Transverse colon (tissue), 4 donors: ENCODE measurements around the gene WDCP. TPM values are rescaled to one million over a fixed set of nuclear protein-coding genes. Genes with fewer than 3 reads are reported as not detected.
A peak's percentile ranks its signal among the peaks of the same experiment; 100 is the strongest.

ENCODE experiments used
- DNase-seq: peaks from one replicate; pipeline ENCODE4 v3.0.0-alpha.2; 2019
- H3K27ac ChIP-seq, 4 donors: fragments of 200-600 bp; sonication (generic); 2 replicates each; pipeline ENCODE4 v1.5.1; 2016 to 2018; ENCODE audit warnings: inconsistent platforms in 4 of 4
- H3K27me3 ChIP-seq: fragments of 200-600 bp; sonication (generic); 2 replicates; pipeline ENCODE4 v1.5.1; 2017; ENCODE audit warnings: inconsistent platforms
- H3K36me3 ChIP-seq, 4 donors: fragments of 200-600 bp; sonication (generic); 2 replicates each; pipeline ENCODE4 v1.5.1; 2017 to 2019; ENCODE audit warnings: inconsistent platforms in 4 of 4
- H3K4me1 ChIP-seq, 4 donors: fragments of 200-600 bp; sonication (generic); 2 replicates each; pipeline ENCODE4 v1.5.1; 2017 to 2020; ENCODE audit warnings: inconsistent platforms in 4 of 4
- H3K4me3 ChIP-seq, 4 donors: fragments of 200-600 bp; sonication (generic); 1 replicate in 1 of 4; 2 replicates in 3 of 4; pipeline versions ENCODE4 v1.5.1 to v1.6.1; 2017 to 2019; ENCODE audit warnings: inconsistent platforms in 4 of 4
- H3K9me3 ChIP-seq, 2 donors: fragments of 200-600 bp; sonication (generic); 2 replicates each; pipeline ENCODE4 v1.5.1; 2017 to 2019; ENCODE audit warnings: inconsistent platforms in 2 of 2
- EP300 ChIP-seq: sonication (generic); formaldehyde crosslinking; IDR thresholded peaks from one replicate; pipeline ENCODE4 v1.6.1; 2017; ENCODE audit warnings: antibody characterized with exemption, low read depth
- POLR2A ChIP-seq: fragments of 450-650 bp; IDR thresholded peaks from one replicate; pipeline ENCODE4 v1.6.1; 2016; ENCODE audit warnings: antibody characterized with exemption, mild to moderate bottlenecking, moderate library complexity
- POLR2AphosphoS5 ChIP-seq, 3 donors: sonication (generic); formaldehyde crosslinking; IDR thresholded peaks; one replicate each; pipeline ENCODE4 v1.6.1; 2016; ENCODE audit warnings: antibody characterized with exemption in 3 of 3
- WGBS, 2 donors: methylation state at CpG; one replicate each; pipeline ENCODE4 v1.1.5; 2018; ENCODE audit warnings: low coverage in 1 of 2; 5-methylcytosine and 5-hydroxymethylcytosine counted together
- in situ Hi-C, 4 donors: fragments of 200-750 bp; cut with MboI; loops; one replicate each; pipeline versions ENCODE4 v1.15.0 to v1.15.1; 2017; ENCODE audit warnings: low sequenced_read_pairs in 3 of 4, low pct_ligation_motif_present in 1 of 4, low pct_unique_long_range_greater_than_20kb in 1 of 4
- intact Hi-C: fragments of 100-400 bp; cut with DNase I; formaldehyde crosslinking; loops from one replicate; pipeline ENCODE4 v1.15.1; 2023; ENCODE audit warnings: low total_unique reads
- total RNA-seq, 4 donors: library from RNA; depleted of rRNA; stranded (reverse); fragments of >200 nt; gene quantifications; one replicate each; pipeline ENCODE4 v1.1.0, GENCODE V29; 2016
- TF ChIP-seq, protein P1 (sequence below), 5 experiments: fragments of 200-600 bp in 3 of 5; fragments of 450-650 bp in 2 of 5; sonication (generic) in 3 of 5; IDR thresholded peaks; 1 replicate in 2 of 5; 2 replicates in 3 of 5; pipeline ENCODE4 v1.5.1; 2016 to 2017; ENCODE audit warnings: antibody characterized with exemption in 5 of 5, inconsistent platforms in 3 of 5, mild to moderate bottlenecking in 2 of 5, moderate library complexity in 1 of 5

Gene WDCP
- total RNA-seq, 4 donors from 2014 or later = 1.5 to 4.0 (median 3.0) TPM

GRCh38 chr2:24009367-24009679 is 37.9 kb downstream of the WDCP start:
- Histone ChIP-seq H3K36me3 (no peaks in the 10 kb centered on the region), H3K4me3 (peak overlapping the region in 1 of 4 donors; percentile 48), H3K27ac (no peak overlapping the region), H3K4me1 (peaks cover 0 to 13% (median 11%) of the 10 kb centered on the region in 4 donors), H3K27me3 (peaks cover 46% of the 10 kb centered on the region), H3K9me3 (no peaks in the 10 kb centered on the region)
- intact Hi-C loops = no loop called here
- in situ Hi-C loops = no loop called here
- 20 to 71% methylated on average over 1 to 9 of the region's 9 CpGs for WGBS, 2 donors
- no peak for DNase-seq
- no peak for TF ChIP-seq POLR2A
- TF ChIP-seq POLR2AphosphoS5 (IDR thresholded peaks at IDR 0.05) = no peak
- TF ChIP-seq, protein P1, sequence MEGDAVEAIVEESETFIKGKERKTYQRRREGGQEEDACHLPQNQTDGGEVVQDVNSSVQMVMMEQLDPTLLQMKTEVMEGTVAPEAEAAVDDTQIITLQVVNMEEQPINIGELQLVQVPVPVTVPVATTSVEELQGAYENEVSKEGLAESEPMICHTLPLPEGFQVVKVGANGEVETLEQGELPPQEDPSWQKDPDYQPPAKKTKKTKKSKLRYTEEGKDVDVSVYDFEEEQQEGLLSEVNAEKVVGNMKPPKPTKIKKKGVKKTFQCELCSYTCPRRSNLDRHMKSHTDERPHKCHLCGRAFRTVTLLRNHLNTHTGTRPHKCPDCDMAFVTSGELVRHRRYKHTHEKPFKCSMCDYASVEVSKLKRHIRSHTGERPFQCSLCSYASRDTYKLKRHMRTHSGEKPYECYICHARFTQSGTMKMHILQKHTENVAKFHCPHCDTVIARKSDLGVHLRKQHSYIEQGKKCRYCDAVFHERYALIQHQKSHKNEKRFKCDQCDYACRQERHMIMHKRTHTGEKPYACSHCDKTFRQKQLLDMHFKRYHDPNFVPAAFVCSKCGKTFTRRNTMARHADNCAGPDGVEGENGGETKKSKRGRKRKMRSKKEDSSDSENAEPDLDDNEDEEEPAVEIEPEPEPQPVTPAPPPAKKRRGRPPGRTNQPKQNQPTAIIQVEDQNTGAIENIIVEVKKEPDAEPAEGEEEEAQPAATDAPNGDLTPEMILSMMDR (IDR thresholded peaks at IDR 0.05) = no peak

DNA sequence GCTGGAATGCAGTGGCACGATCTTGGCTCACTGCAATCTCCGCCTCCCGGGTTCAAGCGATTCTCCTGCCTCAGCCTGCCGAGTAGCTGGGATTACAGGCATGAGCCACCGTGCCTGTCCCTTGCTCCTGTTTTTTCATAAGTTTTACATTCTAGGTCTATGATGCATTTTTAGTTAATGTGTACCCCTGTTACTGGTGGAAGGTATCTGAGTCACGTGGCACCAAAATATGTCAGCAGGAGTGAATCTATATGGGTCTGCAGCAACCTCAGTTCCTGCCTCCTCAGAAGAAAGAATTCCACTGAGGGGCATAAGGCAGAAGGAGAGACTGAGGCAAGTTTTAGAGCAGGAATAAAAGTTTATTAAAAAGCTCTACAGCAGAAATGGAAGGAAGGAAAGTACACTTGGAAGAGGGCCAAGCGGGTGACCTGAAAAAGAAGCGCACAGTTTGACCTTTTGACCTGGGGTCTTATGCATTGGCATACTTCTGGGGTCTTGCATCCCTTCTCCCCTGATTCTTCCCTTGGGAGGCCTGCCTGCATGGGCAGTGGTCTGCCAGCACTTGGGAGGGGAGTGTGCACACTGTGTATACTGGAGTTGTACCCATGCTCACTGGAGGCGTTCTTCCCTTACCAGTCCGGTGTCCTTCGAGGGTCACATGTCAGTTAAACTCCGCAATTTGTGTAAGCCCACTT is 38.4 kb downstream of the WDCP start:
- TF ChIP-seq EP300 (no peak), POLR2AphosphoS5 (IDR thresholded peaks at IDR 0.05) (no peak), POLR2A (no peak)
- TF ChIP-seq, protein P1 (IDR thresholded peaks at IDR 0.05) = no peak
- Histone ChIP-seq H3K4me3 (no peak overlapping the region), H3K36me3 (no peaks in the 10 kb centered on the region), H3K27me3 (peaks cover 46% of the 10 kb centered on the region), H3K9me3 (no peaks in the 10 kb centered on the region), H3K4me1 (peaks cover 0 to 13% (median 11%) of the 10 kb centered on the region in 4 donors), H3K27ac (no peak overlapping the region)
- no peak for DNase-seq
- intact Hi-C loops (no loop called here), in situ Hi-C loops (no loop called here)
- 67 to 80% methylated on average over 7 to 13 of the region's 13 CpGs for WGBS, 2 donors

- in situ Hi-C loops = no loop called here
- TF ChIP-seq POLR2A (no peak), EP300 (no peak), POLR2AphosphoS5 (IDR thresholded peaks at IDR 0.05) (no peak)
- TF ChIP-seq, protein P1 (IDR thresholded peaks at IDR 0.05) = no peak
- Histone ChIP-seq H3K4me3 (no peak overlapping the region), H3K36me3 (no peaks in the 10 kb centered on the region), H3K4me1 (peaks cover 0 to 13% (median 11%) of the 10 kb centered on the region in 4 donors), H3K27me3 (peaks cover 44% of the 10 kb centered on the region), H3K27ac (no peak overlapping the region), H3K9me3 (no peaks in the 10 kb centered on the region)
- no peak for DNase-seq
- intact Hi-C loops = no loop called here
These were observed 39.5 kb downstream of the WDCP start for GRCh38 chr2:24007693-24008092.

DNA sequence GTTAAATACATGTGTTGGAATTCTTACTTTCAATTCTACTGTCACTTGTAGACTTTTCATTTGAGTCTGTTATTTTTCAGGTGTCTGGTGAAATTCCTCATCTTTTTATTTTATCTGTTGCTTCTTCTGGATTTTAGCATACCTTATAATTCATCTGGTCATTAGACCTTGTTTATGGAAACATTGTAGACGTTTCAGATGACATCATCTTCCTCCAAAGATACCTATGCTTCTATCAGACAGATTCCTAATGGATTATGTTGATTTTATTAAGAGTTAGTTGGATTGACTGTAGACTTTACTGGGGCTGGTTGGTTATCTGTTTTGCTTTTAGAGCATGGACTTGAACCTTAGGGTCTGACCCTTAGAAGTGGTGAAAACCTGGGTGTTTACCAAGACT is 52.6 kb downstream of the WDCP start:
- H3K4me1 ChIP-seq = no peaks in the 10 kb centered on the region
- no peaks in the 10 kb centered on the region for H3K27me3 ChIP-seq
- in situ Hi-C loops (no loop called here), intact Hi-C loops (no loop called here)
- no peak for DNase-seq
- TF ChIP-seq POLR2AphosphoS5 (IDR thresholded peaks at IDR 0.05) (no peak), POLR2A (no peak), EP300 (no peak)
- TF ChIP-seq, protein P1 (IDR thresholded peaks at IDR 0.05) = no peak
- WGBS, 2 donors = 30 to 43% methylated on average over 1 of the region's 1 CpG
- H3K36me3 ChIP-seq = peaks cover 0 to 3% (median 1%) of the 10 kb centered on the region in 4 donors
- H3K9me3 ChIP-seq = no peaks in the 10 kb centered on the region
- no peak overlapping the region for H3K27ac ChIP-seq
- H3K4me3 ChIP-seq = no peak overlapping the region
